ENCODE measurements around the gene SRRM3.
"Not testable (repeated sequence)": the region's sequence is repeated elsewhere in the genome, so short reads cannot be mapped to it uniquely, and the experiment has no call there.

Gene SRRM3

DNA sequence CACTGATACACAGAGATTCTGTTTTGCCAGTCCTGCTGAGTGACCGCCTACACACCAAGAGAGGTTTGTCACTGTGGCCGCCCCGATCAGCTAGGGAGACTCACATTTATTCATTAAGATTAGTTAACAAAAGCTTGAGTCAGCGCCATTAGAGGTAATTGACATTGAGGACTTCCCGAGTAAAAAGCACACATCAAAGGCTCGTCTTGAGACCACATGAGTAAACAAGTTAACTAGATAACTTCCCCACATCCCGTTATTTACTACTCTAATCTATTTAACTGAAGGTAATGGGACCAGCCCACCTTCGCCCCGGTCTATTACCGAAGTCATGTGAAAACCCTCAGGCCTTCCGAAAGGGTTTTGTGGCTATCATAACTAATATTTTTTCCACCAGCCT, 23.0 kb downstream of the SRRM3 start:
- no peak overlapping the region for H3K27ac ChIP-seq
- no peak overlapping the region for H3K9ac ChIP-seq
- H3K79me2 ChIP-seq: peaks cover 5% of the 10 kb centered on the region
- no peak overlapping the region for H3K4me2 ChIP-seq (ENCODE audit: low read length)
- no peak overlapping the region for H3K4me3 ChIP-seq (ENCODE audit: low read depth, low read length)
- TF ChIP-seq, protein P1, sequence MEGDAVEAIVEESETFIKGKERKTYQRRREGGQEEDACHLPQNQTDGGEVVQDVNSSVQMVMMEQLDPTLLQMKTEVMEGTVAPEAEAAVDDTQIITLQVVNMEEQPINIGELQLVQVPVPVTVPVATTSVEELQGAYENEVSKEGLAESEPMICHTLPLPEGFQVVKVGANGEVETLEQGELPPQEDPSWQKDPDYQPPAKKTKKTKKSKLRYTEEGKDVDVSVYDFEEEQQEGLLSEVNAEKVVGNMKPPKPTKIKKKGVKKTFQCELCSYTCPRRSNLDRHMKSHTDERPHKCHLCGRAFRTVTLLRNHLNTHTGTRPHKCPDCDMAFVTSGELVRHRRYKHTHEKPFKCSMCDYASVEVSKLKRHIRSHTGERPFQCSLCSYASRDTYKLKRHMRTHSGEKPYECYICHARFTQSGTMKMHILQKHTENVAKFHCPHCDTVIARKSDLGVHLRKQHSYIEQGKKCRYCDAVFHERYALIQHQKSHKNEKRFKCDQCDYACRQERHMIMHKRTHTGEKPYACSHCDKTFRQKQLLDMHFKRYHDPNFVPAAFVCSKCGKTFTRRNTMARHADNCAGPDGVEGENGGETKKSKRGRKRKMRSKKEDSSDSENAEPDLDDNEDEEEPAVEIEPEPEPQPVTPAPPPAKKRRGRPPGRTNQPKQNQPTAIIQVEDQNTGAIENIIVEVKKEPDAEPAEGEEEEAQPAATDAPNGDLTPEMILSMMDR (IDR thresholded peaks at IDR 0.05): no peak
- H3K4me1 ChIP-seq: peaks cover 7% of the 10 kb centered on the region
- H3K27me3 ChIP-seq (ENCODE audit: control insufficient read depth, insufficient read depth, low read length): no peaks in the 10 kb centered on the region
- no peak overlapping the region for H2AFZ ChIP-seq
- no peaks in the 10 kb centered on the region for H3K36me3 ChIP-seq (ENCODE audit: control insufficient read depth, insufficient read depth, low read length)
- no peaks in the 10 kb centered on the region for H3K9me3 ChIP-seq (ENCODE audit: control insufficient read depth, low read length)

DNA sequence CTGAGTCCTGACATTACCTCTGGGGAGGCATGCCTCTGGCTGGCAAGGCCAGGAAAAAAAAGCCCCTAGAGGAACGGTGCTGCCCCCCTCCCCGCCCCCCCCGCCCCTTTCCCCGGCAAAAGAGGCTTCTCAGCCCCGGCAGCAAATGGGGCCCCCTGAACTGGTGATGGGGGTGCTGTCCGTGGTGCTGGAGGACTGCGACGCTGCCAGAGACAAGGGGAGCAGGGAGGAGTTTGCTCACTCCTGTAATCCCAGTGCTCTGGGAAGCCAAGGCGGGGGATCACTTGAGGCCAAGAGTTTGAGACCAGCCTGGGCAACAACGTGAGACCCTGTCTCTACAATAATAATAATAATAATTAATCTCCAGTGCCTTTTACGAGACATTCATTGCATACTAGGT, 23.7 kb downstream of the SRRM3 start:
- Histone ChIP-seq H3K27ac (no peak overlapping the region), H3K36me3 (ENCODE audit: control insufficient read depth, insufficient read depth, low read length) (no peaks in the 10 kb centered on the region), H3K9me3 (ENCODE audit: control insufficient read depth, low read length) (no peaks in the 10 kb centered on the region), H3K9ac (no peak overlapping the region), H2AFZ (no peak overlapping the region), H3K27me3 (ENCODE audit: control insufficient read depth, insufficient read depth, low read length) (no peaks in the 10 kb centered on the region), H3K4me2 (ENCODE audit: low read length) (no peak overlapping the region), H3K4me3 (ENCODE audit: low read depth, low read length) (no peak overlapping the region), H3K79me2 (no peaks in the 10 kb centered on the region), H3K4me1 (peaks cover 2% of the 10 kb centered on the region)
- TF ChIP-seq, protein P1 (IDR thresholded peaks at IDR 0.05): no peak

DNA sequence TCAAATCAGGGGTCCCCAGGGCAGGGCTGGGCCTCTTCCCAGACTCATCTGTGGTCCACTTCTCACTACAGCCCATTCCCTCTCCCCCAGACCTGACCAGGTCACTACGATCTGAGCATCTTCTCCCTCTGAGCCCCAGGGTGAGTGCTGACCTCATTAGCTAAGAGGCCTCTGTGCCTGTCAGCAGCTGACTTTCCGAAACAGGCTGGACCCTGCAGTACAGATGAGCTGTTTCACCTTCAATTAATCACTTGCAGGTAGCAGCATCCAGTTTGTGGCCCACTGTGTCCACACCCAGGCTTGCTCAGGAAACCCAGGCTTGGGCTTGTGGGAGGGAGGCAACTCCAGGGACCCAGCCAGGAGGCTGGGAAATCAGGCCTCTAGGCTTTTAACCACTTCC, 24.3 kb downstream of the SRRM3 start:
- Histone ChIP-seq H3K36me3 (ENCODE audit: control insufficient read depth, insufficient read depth, low read length) (no peaks in the 10 kb centered on the region), H3K4me2 (ENCODE audit: low read length) (no peak overlapping the region), H3K9ac (no peak overlapping the region), H3K4me1 (no peaks in the 10 kb centered on the region), H3K79me2 (no peaks in the 10 kb centered on the region), H3K27ac (no peak overlapping the region), H2AFZ (no peak overlapping the region), H3K4me3 (ENCODE audit: low read depth, low read length) (no peak overlapping the region), H3K27me3 (ENCODE audit: control insufficient read depth, insufficient read depth, low read length) (no peaks in the 10 kb centered on the region), H3K9me3 (ENCODE audit: control insufficient read depth, low read length) (no peaks in the 10 kb centered on the region)
- TF ChIP-seq, protein P1 (IDR thresholded peaks at IDR 0.05): no peak

DNA sequence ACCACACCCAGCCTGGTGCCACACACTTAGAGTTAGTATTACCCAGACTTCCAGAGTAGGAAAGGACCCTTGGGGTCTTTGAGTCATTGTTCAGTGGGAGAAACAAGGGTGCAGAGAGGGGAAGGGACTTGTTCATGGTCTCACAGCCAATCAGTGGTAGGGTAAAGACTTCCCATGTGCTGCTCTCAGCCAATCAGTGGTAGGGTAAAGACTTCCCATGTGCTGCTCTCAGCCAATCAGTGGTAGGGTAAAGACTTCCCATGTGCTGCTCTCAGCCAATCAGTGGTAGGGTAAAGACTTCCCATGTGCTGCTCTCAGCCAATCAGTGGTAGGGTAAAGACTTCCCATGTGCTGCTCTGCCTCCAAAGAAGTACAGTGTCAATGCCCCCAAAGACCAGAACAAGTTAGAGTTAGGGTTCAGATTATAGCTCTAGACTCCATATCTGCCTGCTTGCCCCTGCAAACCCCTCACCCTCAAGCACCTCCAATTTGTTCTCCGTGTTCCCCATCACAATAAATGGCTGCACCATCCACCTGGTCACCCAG, 25.3 kb downstream of the SRRM3 start:
- H3K27ac ChIP-seq; H2AFZ ChIP-seq; H3K9ac ChIP-seq; H3K27me3 ChIP-seq (ENCODE audit: control insufficient read depth, insufficient read depth, low read length); H3K4me1 ChIP-seq; H3K4me3 ChIP-seq (ENCODE audit: low read depth, low read length); H3K4me2 ChIP-seq (ENCODE audit: low read length); H3K79me2 ChIP-seq; H3K9me3 ChIP-seq (ENCODE audit: control insufficient read depth, low read length); H3K36me3 ChIP-seq (ENCODE audit: control insufficient read depth, insufficient read depth, low read length): not testable (repeated sequence)

DNA sequence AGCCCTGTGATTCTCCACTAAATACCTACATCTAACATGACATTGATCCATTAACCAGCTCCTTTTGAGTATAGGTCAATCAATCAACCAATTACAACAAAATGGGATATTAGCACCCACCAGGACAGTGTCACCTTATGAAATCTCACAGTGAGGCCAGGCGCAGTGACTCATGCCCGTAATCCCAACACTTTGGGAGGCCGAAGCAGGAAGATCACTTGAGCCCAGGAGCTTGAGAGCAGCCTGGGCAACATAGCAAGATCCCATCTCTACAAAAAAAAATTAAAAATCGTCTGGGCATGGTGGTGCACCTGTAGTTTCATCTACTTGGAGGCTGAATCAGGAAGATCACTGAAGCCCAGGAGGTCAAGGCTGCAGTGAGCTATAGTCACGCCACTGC, 28.5 kb downstream of the SRRM3 start:
- H3K27ac ChIP-seq: no peak overlapping the region
- H3K79me2 ChIP-seq: peaks cover 4% of the 10 kb centered on the region
- H3K9me3 ChIP-seq (ENCODE audit: control insufficient read depth, low read length): no peaks in the 10 kb centered on the region
- no peak overlapping the region for H2AFZ ChIP-seq
- no peak overlapping the region for H3K4me3 ChIP-seq (ENCODE audit: low read depth, low read length)
- no peaks in the 10 kb centered on the region for H3K27me3 ChIP-seq (ENCODE audit: control insufficient read depth, insufficient read depth, low read length)
- TF ChIP-seq, protein P1 (IDR thresholded peaks at IDR 0.05): no peak
- H3K4me1 ChIP-seq: no peaks in the 10 kb centered on the region
- no peak overlapping the region for H3K4me2 ChIP-seq (ENCODE audit: low read length)
- H3K9ac ChIP-seq: no peak overlapping the region
- H3K36me3 ChIP-seq (ENCODE audit: control insufficient read depth, insufficient read depth, low read length): no peaks in the 10 kb centered on the region

All from parathyroid adenoma (tissue), 2 donors.